HG03565 (cell line): Measurements from ENCODE around the gene NEDD1.

Experiments
- ATAC-seq: cut with Tn5 transposase; IDR thresholded peaks from one replicate; pipeline ENCODE4 v1.9.1; 2021; ENCODE audit warnings: mild to moderate bottlenecking, moderate library complexity; ENCODE audit not compliant: unreplicated experiment

The NEDD1 gene

GRCh38 chr12:96906849-96907670 lies at the start of gene NEDD1:
TSS of gene NEDD1 (plus strand) at chr12:96907257. CDS start at chr12:96909760, 2,503 bp downstream.
- peak; percentile 84 for ATAC-seq

DNA sequence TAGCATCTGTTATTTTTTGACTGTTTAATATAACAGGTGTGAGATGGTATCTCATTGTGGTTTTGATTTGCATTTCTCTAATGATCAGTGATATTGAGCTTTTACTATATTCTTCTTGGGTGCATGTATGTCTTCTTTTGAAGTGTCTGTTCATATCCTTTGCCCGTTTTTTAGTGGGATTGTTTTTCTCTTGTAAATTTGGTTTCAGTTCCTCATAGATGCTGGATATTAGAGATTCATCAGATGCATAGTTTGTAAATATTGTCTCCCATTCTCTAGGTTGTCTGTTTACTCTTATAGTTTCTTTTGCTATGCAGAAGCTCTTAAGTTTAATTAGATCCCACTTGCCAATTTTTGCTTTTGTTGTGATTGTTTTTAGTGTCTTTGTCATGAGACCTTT lies 48.9 kb upstream of the NEDD1 start:
- no peak for ATAC-seq

- ATAC-seq, result no peak
Observed at GRCh38 chr12:96861656-96862055, 45.4 kb upstream of the NEDD1 start.

DNA sequence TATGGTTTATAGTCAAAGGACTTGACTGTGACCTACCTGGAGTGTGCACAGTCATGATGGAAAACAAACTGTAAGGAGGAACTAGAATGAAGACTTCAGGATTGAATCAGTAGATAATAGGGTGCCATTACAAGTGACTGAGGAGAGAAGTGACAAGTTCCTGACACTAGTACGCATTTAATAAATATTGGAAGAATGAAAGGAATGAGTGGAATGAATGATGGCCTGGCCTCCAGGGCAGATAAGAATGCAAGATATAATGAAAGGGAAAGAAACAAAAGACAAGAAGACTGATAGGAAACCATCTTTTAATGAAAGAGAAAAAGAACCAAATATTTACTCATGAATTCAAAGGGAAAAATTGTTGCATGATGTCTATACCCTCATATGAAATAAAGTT lies 44.7 kb upstream of the NEDD1 start:
- no peak for ATAC-seq

GRCh38 chr12:96864335-96864734 lies 42.7 kb upstream of the NEDD1 start:
- ATAC-seq, result no peak

DNA sequence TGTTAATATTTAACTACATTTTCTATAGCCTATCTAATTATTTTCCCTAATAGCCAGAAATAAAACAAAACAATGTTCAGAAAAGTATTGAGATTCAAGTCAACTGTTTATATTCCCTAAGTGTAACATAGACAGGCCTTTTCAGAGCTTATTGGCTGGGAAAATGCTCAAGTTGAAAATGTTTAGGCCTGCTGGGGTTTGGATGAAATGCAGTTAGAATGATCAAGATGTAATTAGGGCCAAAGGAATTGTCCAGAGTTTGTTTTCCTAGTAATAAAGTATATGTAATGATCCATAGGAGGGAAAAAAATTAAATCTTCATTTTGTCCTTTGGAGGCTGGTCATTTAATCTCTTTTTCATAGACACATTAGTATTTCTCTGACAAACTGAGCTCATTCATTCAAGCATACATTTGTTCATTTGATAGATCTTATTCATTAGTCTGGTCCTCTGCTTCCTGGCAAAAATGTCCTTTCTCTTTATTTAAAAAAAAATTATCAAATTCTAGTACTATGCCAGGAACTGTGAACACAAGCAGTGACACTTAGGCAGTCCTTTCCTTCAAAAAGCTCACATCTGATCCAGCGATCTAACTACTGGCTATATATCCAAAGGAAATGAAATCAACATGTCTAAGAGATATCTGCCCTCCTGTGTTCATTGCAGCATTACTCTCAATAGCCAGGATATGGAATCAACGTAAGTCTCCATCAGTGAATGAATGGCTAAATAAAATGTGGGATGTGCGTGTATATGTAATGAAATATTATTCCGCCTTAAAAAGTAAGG lies 40.1 kb upstream of the NEDD1 start:
- ATAC-seq, result no peak

DNA sequence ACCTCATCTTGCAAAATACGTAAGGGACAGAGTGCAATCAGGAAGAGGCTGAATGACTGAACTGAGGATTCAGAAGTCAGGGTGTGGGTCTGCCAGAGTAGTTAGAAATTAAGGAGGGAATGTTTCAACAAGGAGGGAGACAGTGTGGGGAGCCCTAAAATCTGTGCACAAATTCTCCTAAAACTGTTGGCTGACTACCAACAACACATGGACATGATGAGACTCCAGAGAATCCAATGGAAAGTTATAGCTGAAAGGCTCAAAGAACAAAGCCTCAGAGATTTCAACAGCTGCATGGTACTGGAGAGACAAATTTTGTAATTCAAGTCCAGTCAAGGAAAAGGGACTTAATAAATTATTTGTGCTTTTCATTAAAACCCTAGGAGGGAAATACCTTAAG lies 36.1 kb upstream of the NEDD1 start:
- ATAC-seq, result no peak

- ATAC-seq, result no peak
Observed at GRCh38 chr12:96872961-96873360, 34.1 kb upstream of the NEDD1 start.

GRCh38 chr12:96874211-96874610 lies 32.8 kb upstream of the NEDD1 start:
- no peak for ATAC-seq

DNA sequence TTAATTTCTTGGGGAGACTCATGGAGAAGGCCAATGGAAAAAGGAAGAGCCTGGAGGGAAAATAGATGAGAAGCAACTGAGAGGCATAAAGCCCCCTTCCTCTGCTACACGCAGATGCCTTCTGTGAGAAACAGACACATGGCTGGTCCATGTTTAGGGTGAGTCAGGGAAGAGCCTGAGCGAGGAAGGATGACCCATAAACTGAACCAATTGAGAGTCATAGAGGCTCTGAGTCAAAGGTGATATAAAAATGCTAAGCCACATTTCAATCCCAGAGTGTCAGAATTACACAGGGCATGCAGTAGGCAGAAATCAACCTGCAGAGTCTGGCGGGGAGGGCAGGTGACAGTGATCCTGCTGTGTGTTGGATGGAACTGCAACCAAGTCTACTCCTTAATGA lies 30.1 kb upstream of the NEDD1 start:
- ATAC-seq, result no peak

- no peak for ATAC-seq
Observed at GRCh38 chr12:96878704-96879103, 28.4 kb upstream of the NEDD1 start.

GRCh38 chr12:96879301-96879700 lies 27.8 kb upstream of the NEDD1 start:
- ATAC-seq, result no peak

- no peak for ATAC-seq
Observed at GRCh38 chr12:96880220-96880619, 26.8 kb upstream of the NEDD1 start.

- no peak for ATAC-seq
Observed at GRCh38 chr12:96881608-96882007, 25.4 kb upstream of the NEDD1 start.

DNA sequence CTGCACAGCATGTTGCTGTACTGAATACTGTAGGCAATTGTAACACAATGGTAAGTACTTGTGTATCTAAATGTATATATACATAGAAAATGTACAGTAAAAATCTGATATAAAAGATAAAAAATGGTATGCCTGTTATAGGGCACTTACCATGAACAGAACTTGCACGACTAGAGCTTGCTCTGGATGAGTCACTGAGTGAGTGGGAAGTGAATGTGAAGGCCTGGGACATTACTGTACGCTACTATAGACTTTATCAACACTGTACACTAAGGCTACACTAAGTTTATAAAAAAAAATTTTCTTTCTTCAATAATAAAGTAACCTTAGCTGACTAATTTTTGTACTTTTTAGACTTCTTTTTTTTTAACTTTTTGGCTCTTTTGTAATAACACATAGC lies 24.2 kb upstream of the NEDD1 start:
- no peak for ATAC-seq

DNA sequence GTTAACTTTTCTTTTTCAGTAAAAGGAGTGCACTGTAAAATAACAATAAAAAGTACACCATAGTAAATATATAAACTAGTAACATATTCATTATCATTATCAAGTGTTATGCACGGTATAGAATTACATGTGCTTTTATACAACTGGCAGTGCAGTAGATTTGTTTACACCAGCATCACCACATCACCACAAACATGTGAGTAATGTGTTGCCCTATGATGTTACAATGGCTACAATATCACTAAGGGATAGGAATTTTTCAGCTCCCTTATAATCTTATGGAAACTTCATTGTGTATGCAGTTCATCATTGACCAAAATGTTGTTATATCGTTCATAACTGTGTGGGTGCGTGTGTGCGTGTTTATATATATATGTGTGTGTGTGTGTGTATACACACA lies 23.5 kb upstream of the NEDD1 start:
- ATAC-seq, result no peak

GRCh38 chr12:96886998-96887677 lies 19.9 kb upstream of the NEDD1 start:
- no peak for ATAC-seq

- peak; percentile 46 for ATAC-seq
Observed at GRCh38 chr12:96889273-96889933, 17.7 kb upstream of the NEDD1 start.

DNA sequence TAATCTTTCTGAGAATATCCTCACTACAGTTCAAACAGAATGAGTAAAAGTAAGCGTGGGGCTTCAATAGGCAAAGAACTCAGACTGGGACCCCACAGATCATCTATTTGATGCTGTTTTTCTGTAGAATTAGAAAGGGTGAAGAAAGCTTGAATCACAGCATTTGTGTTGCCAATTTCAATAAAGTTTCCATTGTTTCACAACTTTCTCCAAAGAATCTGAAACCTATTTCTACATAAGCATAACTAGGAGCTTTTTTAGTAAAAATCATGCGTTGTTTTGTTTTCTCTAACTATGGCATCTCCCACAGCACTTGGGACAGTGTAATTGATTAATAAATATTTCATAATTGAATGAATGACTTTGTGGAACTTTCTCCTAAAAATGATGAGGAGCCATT lies 16.7 kb upstream of the NEDD1 start:
- ATAC-seq, result no peak

DNA sequence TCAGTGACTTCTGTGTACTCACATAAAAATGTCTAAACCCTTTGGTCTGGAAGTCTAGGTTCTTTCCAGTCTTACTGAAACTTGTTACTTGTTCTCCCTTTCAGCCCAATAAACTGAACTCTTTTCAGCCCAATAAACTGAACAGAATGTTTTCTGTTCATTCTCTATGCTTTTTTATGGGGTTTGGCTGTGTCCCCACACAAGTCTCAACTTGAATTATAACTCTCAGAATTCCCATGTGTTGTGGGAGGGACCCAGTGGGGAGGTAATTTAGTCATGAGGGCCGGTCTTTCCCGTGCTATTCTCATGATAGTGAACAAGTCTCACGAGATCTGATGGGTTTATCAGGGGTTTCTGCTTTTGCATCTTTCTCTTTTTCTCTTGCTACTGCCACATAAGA lies 15.0 kb upstream of the NEDD1 start:
- ATAC-seq, result no peak

GRCh38 chr12:96897421-96897820 lies 9.6 kb upstream of the NEDD1 start:
- no peak for ATAC-seq
